Activated CD4-positive, alpha-beta memory T cell treated with anti-CD3 and anti-CD28 coated beads, Interleukin-2, amount 10 ng/mL, durations not matched to agents 7 days and 5 days (primary cell): ENCODE data around the gene COMMD1. TPM values are rescaled to one million over a fixed set of nuclear protein-coding genes. Genes with fewer than 3 reads are reported as not detected.
"Not testable (repeated sequence)": the region's sequence is repeated elsewhere in the genome, so short reads cannot be mapped to it uniquely, and the experiment has no call there.

Experiments used
- CTCF ChIA-PET: fragments of 350-600 bp; sonication (Branson Sonifier 250); formaldehyde crosslinking; loops from one replicate; lab custom pipeline; 2021; ENCODE audit warnings: antibody characterized with exemption, inconsistent platforms; lab: Charles Lee
- POLR2A ChIA-PET: fragments of 350-600 bp; sonication (Branson Sonifier 250); formaldehyde crosslinking; loops from one replicate; lab custom pipeline; 2021; ENCODE audit warnings: antibody characterized with exemption; lab: Charles Lee
- DNase-seq: peaks from one replicate; pipeline ENCODE4 v3.0.0-alpha.2; 2020
- H3K27ac Mint-ChIP-seq: one replicate; pipeline ENCODE4 v1.8.0; 2021; ENCODE audit warnings: mild to moderate bottlenecking, mixed read lengths
- H3K27me3 Mint-ChIP-seq: one replicate; pipeline ENCODE4 v1.8.0; 2021; ENCODE audit warnings: mixed read lengths
- H3K36me3 Mint-ChIP-seq: one replicate; pipeline ENCODE4 v1.8.0; 2021; ENCODE audit warnings: low read depth, mixed read lengths
- H3K4me1 Mint-ChIP-seq: one replicate; pipeline ENCODE4 v1.8.0; 2021; ENCODE audit warnings: mixed read lengths
- H3K4me3 Mint-ChIP-seq: one replicate; pipeline ENCODE4 v1.8.0; 2021; ENCODE audit warnings: mild to moderate bottlenecking, mixed read lengths
- H3K9me3 Mint-ChIP-seq: one replicate; pipeline ENCODE4 v1.8.0; 2021; ENCODE audit warnings: mixed read lengths
- total RNA-seq, 2 experiments: library from RNA; stranded (reverse); gene quantifications; one replicate each; pipeline ENCODE4 v1.2.3, GENCODE V29; 2021

COMMD1 gene
- total RNA-seq, 2 experiments from 2014 or later, result 25.4 to 26.9 TPM

- H3K36me3 Mint-ChIP-seq, result peaks cover 29% of the 10 kb centered on the region
- ChIA-PET CTCF (interaction anchor here (0.6 to 0.7 kb wide), 3 partner anchors 10 to 311 kb away, joined by 3 to 6 read pairs (median 3); no protein-coding TSS in a partner anchor), POLR2A (interaction anchor here (1.5 to 3.3 kb wide), 5 partner anchors 12 to 351 kb away, joined by 3 to 13 read pairs (median 5); partner anchors contain the start of genes COMMD1, FAM161A and XPO1)
- peak within 1 kb of the TSS; percentile 99 for H3K4me3 Mint-ChIP-seq
- peaks cover 32% of the 10 kb centered on the region for H3K4me1 Mint-ChIP-seq
- DNase-seq, result peak; percentile 91
- no peaks in the 10 kb centered on the region for H3K9me3 Mint-ChIP-seq
- peak within 1 kb of the TSS; percentile 94 for H3K27ac Mint-ChIP-seq
- H3K27me3 Mint-ChIP-seq, result no peaks in the 10 kb centered on the region
Measured at GRCh38 chr2:61888267-61889055, 17.0 kb upstream of the COMMD1 start, which contains the start of gene CCT4. Gene CCT4 (minus strand): TSS chr2:61888656. CDS start chr2:61888507, 149 bp downstream.

GRCh38 chr2:61898810-61899209 lies 6.7 kb upstream of the COMMD1 start:
- Mint-ChIP-seq H3K27ac (no peak overlapping the region), H3K9me3 (no peaks in the 10 kb centered on the region), H3K27me3 (no peaks in the 10 kb centered on the region), H3K4me1 (no peaks in the 10 kb centered on the region), H3K4me3 (no peak overlapping the region), H3K36me3 (no peaks in the 10 kb centered on the region)
- ChIA-PET CTCF (interaction anchor here (1.1 to 1.3 kb wide), 2 partner anchors 9 to 10 kb away, joined by 4 to 6 read pairs; no protein-coding TSS in a partner anchor), POLR2A (interaction anchor here (1.9 kb wide), 1 partner anchor 361 kb away, joined by 4 read pairs; the partner anchor contains the start of gene XPO1)
- no peak for DNase-seq

GRCh38 chr2:61900281-61900680 lies 5.2 kb upstream of the COMMD1 start:
- Mint-ChIP-seq H3K4me3 (no peak overlapping the region), H3K27ac (no peak overlapping the region), H3K36me3 (no peaks in the 10 kb centered on the region), H3K9me3 (no peaks in the 10 kb centered on the region), H3K4me1 (peaks cover 3% of the 10 kb centered on the region), H3K27me3 (no peaks in the 10 kb centered on the region)
- ChIA-PET POLR2A (no interaction called here), CTCF (no interaction called here)
- no peak for DNase-seq

GRCh38 chr2:61906186-61906470 lies 654 bp downstream of the COMMD1 start:
- CTCF ChIA-PET, result no interaction called here
- DNase-seq, result no peak
- H3K27me3 Mint-ChIP-seq, result no peaks in the 10 kb centered on the region
- peak overlapping the region; percentile 93 for H3K4me3 Mint-ChIP-seq
- peak overlapping the region; percentile 54 for H3K27ac Mint-ChIP-seq
- H3K36me3 Mint-ChIP-seq, result no peaks in the 10 kb centered on the region
- H3K4me1 Mint-ChIP-seq, result peaks cover 24% of the 10 kb centered on the region
- POLR2A ChIA-PET, result interaction anchor here (0.6 to 2.0 kb wide), 4 partner anchors 17 to 367 kb away, joined by 3 to 7 read pairs (median 5); partner anchors contain the start of genes CCT4 and FAM161A
- no peaks in the 10 kb centered on the region for H3K9me3 Mint-ChIP-seq

- peaks cover 24% of the 10 kb centered on the region for H3K4me1 Mint-ChIP-seq
- DNase-seq, result no peak
- H3K36me3 Mint-ChIP-seq, result no peaks in the 10 kb centered on the region
- no peaks in the 10 kb centered on the region for H3K9me3 Mint-ChIP-seq
- no peaks in the 10 kb centered on the region for H3K27me3 Mint-ChIP-seq
- ChIA-PET CTCF (no interaction called here), POLR2A (no interaction called here)
- no peak overlapping the region for H3K4me3 Mint-ChIP-seq
- H3K27ac Mint-ChIP-seq, result no peak overlapping the region
Measured at GRCh38 chr2:61909116-61909515, 3.6 kb downstream of the COMMD1 start.

- ChIA-PET CTCF (no interaction called here), POLR2A (interaction anchor here (1.6 kb wide), 1 partner anchor 285 kb away, joined by 4 read pairs; the partner anchor contains the start of gene B3GNT2)
- DNase-seq, result no peak
- H3K4me3 Mint-ChIP-seq, result no peak overlapping the region
- H3K36me3 Mint-ChIP-seq, result no peaks in the 10 kb centered on the region
- H3K4me1 Mint-ChIP-seq, result peaks cover 18% of the 10 kb centered on the region
- H3K27ac Mint-ChIP-seq, result no peak overlapping the region
- no peaks in the 10 kb centered on the region for H3K27me3 Mint-ChIP-seq
- H3K9me3 Mint-ChIP-seq, result no peaks in the 10 kb centered on the region
Measured at GRCh38 chr2:61910603-61911002, 5.1 kb downstream of the COMMD1 start.

GRCh38 chr2:61911510-61911909 lies 6.0 kb downstream of the COMMD1 start:
- Mint-ChIP-seq H3K9me3 (no peaks in the 10 kb centered on the region), H3K36me3 (no peaks in the 10 kb centered on the region), H3K27me3 (no peaks in the 10 kb centered on the region), H3K4me3 (no peak overlapping the region), H3K27ac (no peak overlapping the region), H3K4me1 (peaks cover 13% of the 10 kb centered on the region)
- DNase-seq, result no peak
- ChIA-PET CTCF (interaction anchor here (0.7 kb wide), 1 partner anchor 29 kb away, joined by 3 read pairs; no protein-coding TSS in a partner anchor), POLR2A (no interaction called here)

GRCh38 chr2:61914794-61915193 lies 9.3 kb downstream of the COMMD1 start:
- POLR2A ChIA-PET, H3K27ac Mint-ChIP-seq, H3K27me3 Mint-ChIP-seq, H3K9me3 Mint-ChIP-seq, DNase-seq, H3K4me3 Mint-ChIP-seq, H3K4me1 Mint-ChIP-seq, H3K36me3 Mint-ChIP-seq: not testable (repeated sequence)
- CTCF ChIA-PET, result interaction anchor here (0.7 kb wide), 1 partner anchor 1501 kb away, joined by 3 read pairs; no protein-coding TSS in a partner anchor

- H3K4me3 Mint-ChIP-seq, result no peak overlapping the region
- POLR2A ChIA-PET, result no interaction called here
Measured at GRCh38 chr2:61920548-61920947, 15.1 kb downstream of the COMMD1 start.

GRCh38 chr2:61922714-61923113 lies 17.2 kb downstream of the COMMD1 start:
- Mint-ChIP-seq H3K9me3 (no peaks in the 10 kb centered on the region), H3K36me3 (peaks cover 4% of the 10 kb centered on the region), H3K27ac (no peak overlapping the region), H3K4me3 (no peak overlapping the region), H3K4me1 (no peaks in the 10 kb centered on the region), H3K27me3 (no peaks in the 10 kb centered on the region)
- POLR2A ChIA-PET, result no interaction called here
- no peak for DNase-seq
- CTCF ChIA-PET, result no interaction called here

More at GRCh38 chr2:61920548-61920947, 15.1 kb downstream of the COMMD1 start:
- Mint-ChIP-seq H3K9me3 (no peaks in the 10 kb centered on the region), H3K27ac (no peak overlapping the region), H3K4me1 (no peaks in the 10 kb centered on the region), H3K36me3 (no peaks in the 10 kb centered on the region), H3K27me3 (no peaks in the 10 kb centered on the region)
- no peak for DNase-seq
- CTCF ChIA-PET, result interaction anchor here (2.4 kb wide), 1 partner anchor 490 kb away, joined by 9 read pairs; no protein-coding TSS in a partner anchor

- H3K4me1 Mint-ChIP-seq, result no peaks in the 10 kb centered on the region
- H3K4me3 Mint-ChIP-seq, result no peak overlapping the region
- POLR2A ChIA-PET, result no interaction called here
- DNase-seq, result no peak
- H3K9me3 Mint-ChIP-seq, result no peaks in the 10 kb centered on the region
- H3K27me3 Mint-ChIP-seq, result no peaks in the 10 kb centered on the region
- H3K36me3 Mint-ChIP-seq, result peaks cover 4% of the 10 kb centered on the region
- H3K27ac Mint-ChIP-seq, result no peak overlapping the region
- CTCF ChIA-PET, result no interaction called here
Measured at GRCh38 chr2:61924895-61925663, 19.6 kb downstream of the COMMD1 start.

- DNase-seq, result no peak
- CTCF ChIA-PET, result no interaction called here
- H3K36me3 Mint-ChIP-seq, result peaks cover 4% of the 10 kb centered on the region
- H3K27me3 Mint-ChIP-seq, result no peaks in the 10 kb centered on the region
- H3K4me3 Mint-ChIP-seq, result no peak overlapping the region
- no peaks in the 10 kb centered on the region for H3K4me1 Mint-ChIP-seq
- no peak overlapping the region for H3K27ac Mint-ChIP-seq
- POLR2A ChIA-PET, result no interaction called here
- H3K9me3 Mint-ChIP-seq, result no peaks in the 10 kb centered on the region
Measured at GRCh38 chr2:61926531-61927477, 21.3 kb downstream of the COMMD1 start.
